Measurements from ENCODE around the gene PAQR4.

PAQR4 gene

DNA sequence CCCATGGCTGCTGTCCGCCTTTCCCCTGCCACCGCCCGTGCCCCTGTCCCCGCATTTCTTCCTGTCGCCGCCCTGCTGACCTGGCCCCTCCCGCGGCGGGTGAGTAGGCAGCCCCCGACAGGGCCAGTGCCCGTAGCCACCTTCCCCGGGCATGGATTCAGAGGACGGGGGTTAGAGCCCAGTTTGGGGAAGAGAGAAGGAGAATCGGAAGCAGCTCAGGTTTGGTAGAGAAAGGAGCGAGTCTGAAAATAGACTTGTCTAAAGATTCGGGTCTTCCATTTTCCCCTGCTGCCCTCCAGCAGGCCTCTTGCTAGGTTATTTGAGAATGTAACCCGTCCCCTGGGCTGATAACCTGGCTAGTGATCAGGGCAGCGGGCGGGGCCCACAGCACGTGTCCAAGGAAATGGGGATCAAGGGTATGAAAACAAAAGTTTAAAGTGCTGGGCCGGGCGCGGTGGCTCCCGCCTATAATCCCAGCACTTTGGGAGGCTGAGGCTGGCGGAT is 35.7 kb downstream of the PAQR4 start:
- DNase-seq (ENCODE audit: low spot score), result no peak

DNA sequence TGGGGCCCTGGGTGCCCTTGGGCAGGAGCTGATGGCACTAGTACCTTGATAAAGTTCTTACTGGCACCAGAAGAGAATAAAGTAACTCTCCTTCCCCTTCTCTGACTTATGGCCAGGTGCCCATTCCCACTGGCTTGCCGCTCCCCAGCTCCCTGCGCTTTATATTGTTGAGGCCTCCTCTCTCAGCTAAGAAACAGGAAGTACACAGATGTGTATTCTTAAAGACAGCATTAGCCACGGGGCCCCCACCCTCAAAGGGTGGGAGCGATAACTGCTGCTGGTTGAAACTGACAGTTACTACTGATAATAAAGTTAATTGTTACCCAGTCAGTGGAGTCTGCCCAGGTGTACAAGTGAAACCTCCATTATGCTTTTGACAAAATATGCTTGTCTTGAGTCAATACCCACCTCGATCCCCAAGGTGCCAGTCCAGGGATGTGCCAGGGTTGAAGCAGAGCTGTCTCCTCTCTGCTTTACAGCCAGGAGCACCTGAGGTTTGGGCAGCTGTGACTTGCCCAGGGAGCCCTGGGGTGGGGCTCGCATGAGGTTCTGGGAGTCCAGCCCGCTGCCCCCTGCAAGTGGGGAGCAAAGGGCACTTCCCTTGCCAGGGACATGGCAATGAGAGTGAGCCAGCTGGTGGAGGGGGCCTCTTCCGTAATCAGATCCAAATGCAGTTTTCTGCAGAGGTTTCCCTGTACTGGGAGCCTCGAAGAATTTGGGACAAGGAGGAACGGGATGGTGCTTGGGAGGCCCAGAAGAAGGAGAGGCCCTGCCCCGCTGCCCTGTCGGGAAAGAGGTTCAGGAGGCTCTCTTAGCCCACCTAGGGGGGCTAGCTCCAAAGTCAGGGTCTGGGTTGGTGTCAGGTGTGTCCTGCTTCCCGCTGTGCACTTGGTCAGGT is 38.2 kb downstream of the PAQR4 start:
- no peak for DNase-seq (ENCODE audit: low spot score)

DNA sequence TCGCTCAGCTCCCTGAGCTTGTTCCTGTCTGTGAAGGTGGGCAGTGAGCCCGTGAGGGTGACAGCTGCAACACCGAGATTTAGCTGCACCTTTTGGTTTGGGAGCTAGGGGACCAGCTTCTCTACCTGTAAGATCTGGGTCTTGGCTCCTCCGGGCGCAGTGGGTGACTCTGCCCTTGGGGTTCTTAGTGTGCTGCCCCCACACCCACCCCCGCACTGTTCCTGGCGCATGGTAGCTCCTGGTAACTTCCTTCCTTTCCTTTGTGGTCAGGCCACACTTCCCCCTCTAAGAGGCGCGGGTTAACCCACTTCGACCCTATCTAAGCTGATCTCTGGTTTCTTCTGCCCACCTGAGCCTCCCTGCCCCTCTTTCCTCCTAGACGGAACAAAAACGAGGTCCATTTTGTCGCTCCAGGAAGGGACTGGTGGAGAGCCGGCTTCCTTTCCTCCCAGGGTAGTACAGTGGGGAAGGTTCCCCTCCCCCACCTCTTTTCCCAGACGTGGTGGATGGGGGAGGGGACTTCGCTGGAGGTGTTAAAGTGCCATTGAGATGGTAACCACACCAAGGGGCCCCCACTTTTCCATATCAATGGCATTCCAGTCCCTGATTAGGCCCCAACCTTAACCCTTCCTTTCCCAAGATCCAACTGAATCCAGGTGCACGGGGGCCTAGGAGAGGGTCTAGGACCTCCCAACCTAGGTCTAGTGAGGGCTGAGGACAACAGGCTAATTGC is 39.0 kb downstream of the PAQR4 start:
- DNase-seq (ENCODE audit: low spot score), result no peak

DNA sequence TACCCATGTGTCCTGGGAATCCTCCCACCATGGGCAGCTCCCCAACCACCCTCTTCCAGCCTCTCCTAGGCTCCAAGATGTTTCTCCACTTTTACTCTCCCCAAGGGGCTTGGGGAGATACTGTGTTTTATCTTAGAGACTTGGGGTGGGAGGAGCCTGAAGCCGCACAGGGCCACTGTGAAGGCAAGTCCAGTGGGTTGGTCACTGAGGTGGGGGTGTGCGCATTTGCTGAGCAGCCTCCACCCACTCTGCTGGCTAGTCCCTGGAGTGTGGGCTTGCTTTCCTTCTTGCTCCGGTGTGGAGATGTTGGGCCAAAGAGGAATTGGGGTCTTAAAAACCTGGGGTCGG is 39.5 kb downstream of the PAQR4 start:
- no peak for DNase-seq (ENCODE audit: low spot score)

DNA sequence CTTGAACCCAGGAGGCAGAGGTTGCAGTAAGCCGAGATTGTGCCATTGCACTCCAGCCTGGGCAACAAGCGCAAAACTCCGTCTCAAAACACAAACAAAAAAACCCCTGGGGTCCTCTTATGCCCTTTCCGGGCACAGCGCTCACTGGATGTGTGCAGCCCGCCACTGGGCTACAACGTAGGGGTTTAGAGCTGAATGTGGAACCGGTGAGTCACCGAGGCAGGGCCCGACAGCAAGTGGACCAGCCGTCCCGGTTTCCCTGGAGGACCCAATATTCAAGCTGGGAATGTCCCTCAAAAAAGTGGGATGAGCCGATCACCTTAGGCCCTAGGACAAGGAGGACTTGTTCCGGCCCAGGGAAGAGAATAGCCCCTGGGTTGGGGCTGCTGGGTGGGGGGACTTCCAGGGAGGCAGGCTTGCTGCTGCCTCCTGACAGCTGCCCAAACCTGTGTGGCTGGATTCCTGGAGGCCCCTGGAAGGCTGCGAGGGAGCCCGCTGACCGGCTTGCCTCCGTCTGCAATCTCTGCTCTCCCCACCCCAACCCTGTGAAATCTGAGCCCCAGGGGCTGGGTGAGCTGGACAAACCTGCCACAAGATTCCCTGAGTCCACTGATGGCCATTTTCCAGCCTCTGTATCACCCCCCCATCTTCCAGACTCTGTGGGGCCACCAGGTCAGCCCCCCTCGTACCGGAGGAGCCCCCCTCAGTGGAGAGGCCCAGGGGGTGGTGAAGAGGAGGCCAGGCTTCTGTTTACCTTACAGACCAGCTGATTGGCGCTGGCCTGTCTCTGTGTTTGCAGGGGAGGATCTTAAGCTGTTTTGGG is 40.6 kb downstream of the PAQR4 start:
- DNase-seq (ENCODE audit: low spot score), result no peak

DNA sequence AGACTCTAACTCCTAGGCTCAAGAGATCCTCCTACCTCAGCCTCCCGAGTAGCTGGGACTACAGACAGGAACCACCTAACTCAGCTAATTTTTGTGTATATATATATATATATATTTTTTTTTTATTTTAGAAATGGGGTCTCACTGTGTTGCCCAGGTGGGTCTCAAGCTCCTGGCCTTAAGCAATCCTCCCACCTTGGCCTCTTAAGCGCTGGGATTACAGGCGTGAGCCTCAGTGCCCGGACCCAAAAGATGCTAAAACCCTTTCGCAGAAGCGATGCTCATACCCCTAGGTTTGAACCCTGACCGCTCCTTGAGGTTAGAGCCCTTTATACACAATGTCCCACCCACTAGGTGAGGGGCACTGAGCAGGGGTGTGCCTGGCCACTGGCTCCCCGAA is 41.4 kb downstream of the PAQR4 start:
- DNase-seq (ENCODE audit: low spot score), result no peak

- DNase-seq (ENCODE audit: low spot score), result no peak
Measured at GRCh38 chr16:3012246-3012645, 43.1 kb downstream of the PAQR4 start.

DNA sequence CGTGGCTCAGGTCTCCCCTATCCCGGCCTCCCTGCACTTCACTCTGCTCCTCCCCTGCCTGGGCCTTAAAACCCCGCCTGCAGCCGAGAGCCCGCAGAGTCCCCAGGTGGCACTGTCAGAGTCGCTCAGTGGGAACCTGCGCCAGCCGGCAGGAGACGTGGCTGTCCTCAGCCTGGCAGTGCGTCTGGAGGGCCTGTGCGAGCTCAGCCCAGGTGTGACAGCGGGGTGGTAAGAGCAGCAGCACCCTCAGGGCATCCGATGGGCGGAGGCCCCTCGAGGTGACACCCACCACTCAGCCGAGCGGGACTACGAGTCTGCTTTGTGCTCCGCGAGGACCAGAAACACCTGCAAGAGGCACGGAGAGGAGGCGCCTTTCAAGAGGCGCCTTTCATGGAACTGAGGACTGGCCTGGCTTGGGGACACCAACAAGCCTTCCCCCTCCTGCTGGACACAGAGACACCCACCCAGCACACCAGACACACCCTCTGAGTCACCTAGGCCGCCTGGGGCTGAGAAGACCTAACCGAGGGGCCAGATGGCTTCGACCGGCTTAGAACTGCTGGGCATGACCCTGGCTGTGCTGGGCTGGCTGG is 43.8 kb downstream of the PAQR4 start, which contains the start of gene CLDN9:
Gene CLDN9 (plus strand): TSS at position 96 of the 593 bp plus-strand sequence. CDS start 440 bp downstream, at position 536.
- no peak for DNase-seq (ENCODE audit: low spot score)

- DNase-seq (ENCODE audit: low spot score), result no peak
Measured at GRCh38 chr16:3013491-3013951, 44.4 kb downstream of the PAQR4 start.

- DNase-seq (ENCODE audit: low spot score), result no peak
Measured at GRCh38 chr16:3013998-3014690, 45.0 kb downstream of the PAQR4 start.

- DNase-seq (ENCODE audit: low spot score), result no peak
Measured at GRCh38 chr16:3014971-3015370, 45.8 kb downstream of the PAQR4 start.

DNA sequence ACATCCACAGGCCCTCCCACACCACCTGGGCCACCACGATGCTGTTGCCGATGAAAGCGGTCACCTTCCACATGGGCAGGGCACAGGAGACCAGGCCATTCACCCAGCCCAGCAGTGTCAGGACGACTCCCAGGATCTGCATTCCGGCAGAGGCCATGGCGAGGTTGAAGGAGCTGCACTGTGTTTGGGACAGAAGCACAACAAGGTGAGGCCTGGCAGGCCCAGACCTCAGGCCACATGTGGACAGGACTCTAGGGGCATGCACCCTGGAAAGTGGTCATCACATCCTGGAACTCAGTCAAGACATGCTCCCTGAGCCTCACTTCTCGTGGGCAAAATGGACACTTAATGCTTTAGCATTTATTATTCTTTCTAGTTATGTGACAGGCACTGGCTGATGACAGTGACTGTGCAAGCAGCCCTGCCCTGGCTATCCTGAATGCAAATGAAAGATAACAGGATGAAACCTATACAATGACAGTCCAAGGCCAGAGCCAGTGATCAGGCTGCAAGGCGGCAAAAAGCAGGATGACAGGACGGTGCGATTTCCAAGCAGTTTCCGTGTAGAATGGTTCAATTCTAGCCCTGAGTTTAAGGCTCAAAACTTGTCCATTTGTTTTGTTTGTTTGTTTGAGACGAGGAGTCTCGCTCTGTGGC is 46.8 kb downstream of the PAQR4 start:
- no peak for DNase-seq (ENCODE audit: low spot score)

DNA sequence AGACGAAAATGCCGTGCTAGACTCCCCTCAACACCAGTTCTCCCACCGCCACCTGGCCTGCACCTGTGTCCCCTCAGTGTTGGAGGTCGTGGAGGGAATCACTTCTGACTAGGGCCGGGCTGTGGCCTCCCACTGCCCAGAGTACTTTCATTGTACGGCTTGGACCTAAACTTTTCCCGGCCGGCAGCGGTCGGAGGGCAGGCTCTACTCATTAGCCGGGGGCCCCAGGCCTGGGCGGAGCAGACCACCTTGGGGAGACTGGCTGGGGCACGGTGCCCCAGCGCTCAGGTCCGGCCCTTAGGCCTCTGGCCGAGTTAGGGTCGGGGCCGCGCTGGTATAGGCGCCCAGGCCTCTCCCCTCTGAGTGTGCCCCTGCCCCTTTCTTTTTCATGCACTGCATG is 48.2 kb downstream of the PAQR4 start:
- no peak for DNase-seq (ENCODE audit: low spot score)

DNA sequence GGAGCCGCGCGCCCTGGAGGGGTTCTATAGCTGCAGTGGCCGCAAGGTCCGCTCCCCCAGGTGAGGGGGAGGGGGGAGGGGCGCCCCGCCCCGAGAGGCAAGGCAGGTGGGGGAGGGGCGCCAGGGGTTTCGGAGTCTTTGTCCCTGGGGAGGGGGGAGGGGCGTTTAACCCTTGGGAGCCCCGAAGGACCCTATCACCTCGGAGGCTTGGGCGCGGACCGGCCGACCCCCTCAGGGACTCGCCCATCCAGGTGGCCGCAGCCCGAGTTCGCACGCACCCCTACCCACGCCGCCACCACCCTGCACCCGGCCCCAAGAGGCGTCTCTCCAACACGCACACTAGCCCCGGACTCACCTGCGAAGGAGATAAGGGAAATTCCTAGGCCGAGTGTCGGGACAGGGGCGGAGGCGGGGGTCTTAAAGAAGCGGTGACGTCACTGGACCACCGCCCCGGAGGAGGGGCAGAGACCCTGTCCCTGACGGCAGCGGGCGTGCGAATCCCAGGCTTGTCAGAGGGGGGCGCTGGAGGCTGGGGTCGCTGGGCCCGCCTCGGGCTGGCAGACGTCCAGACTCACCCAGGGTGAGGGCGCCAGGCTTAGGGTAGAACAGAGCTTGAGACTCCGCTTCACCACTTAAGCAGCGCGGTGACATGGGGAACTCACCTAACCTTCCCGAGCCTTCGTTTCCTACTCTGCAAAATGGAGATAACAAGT is 48.8 kb downstream of the PAQR4 start, which contains the start of gene CLDN6:
Gene CLDN6 (minus strand): TSS at position 390 of the 713 bp plus-strand sequence. CDS start 2,162 bp downstream, outside the sequence.
- no peak for DNase-seq (ENCODE audit: low spot score)

- DNase-seq (ENCODE audit: low spot score), result no peak
Measured at GRCh38 chr16:3019594-3020246, 50.6 kb downstream of the PAQR4 start.

- DNase-seq (ENCODE audit: low spot score), result peak; percentile 76
Measured at GRCh38 chr16:3020247-3020603, 51.1 kb downstream of the PAQR4 start, which contains the start of gene TNFRSF12A. TNFRSF12A (plus strand) TSS chr16:3020368; CDS start chr16:3020398, 30 bp downstream.

DNA sequence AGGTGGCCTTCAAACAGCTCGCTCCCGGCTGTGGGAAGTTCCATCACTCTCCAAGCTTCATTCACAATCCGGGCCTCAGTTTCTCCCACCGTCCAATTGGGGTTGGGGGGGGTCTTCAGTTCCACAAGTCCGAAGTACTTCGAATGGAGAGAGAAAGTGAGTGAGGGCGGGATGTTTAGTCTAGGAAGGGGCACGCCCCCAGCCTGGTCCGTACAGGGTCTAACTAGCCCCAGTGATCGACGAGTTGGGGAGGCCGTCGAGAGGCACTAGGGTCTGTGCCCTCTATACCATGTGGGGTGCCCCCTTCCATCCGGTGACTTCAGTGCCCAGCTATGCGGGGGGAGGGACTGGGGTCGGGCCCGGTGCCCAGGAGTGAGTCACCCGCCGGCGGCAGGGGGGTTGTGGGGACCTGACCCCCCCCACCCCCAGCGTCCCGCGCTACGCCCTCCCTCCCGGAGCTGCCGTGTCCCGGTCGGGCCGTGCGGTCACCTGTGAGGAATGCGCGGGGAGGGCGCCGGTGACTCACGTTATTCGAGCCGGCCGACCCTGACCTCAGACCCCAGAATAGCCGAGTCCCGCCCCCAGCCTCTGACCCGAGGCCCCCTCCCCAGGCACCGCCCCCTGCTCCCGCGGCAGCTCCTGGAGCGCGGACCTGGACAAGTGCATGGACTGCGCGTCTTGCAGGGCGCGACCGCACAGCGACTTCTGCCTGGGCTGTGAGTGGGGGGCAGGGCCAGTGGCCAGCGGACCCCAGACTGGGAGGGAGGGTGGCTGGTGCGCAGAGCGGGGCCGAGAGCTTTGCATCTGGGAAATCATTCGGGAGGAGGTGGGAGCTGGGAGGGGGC is 51.7 kb downstream of the PAQR4 start:
- DNase-seq (ENCODE audit: low spot score), result peak; percentile 91

All from kidney capillary endothelial cell (primary cell).